H1 (cell line): ENCODE results near the gene ALDH5A1. TPM values are rescaled to one million over a fixed set of nuclear protein-coding genes. Genes with fewer than 3 reads are reported as not detected.

Experiments used
- CTCF ChIA-PET: fragments of 300-600 bp; sonication (Branson Sonifier 250); formaldehyde crosslinking; loops from one replicate; lab custom pipeline; 2021; ENCODE audit not compliant: partially characterized antibody; lab: Charles Lee
- POLR2A ChIA-PET: fragments of 300-600 bp; sonication (Branson Sonifier 250); formaldehyde crosslinking; loops from one replicate; lab custom pipeline; 2021; ENCODE audit warnings: inconsistent platforms; ENCODE audit not compliant: partially characterized antibody; lab: Charles Lee
- DNase-seq, 2 experiments: peaks; one replicate each; pipeline versions ENCODE4 v3.0.0 to v3.0.0-alpha.2; 2010 to 2022; ENCODE audit warnings: low spot score in 2 of 2, low read depth in 1 of 2, mixed read lengths in 1 of 2
- FAIRE-seq: peaks from 2 replicates; lab custom pipeline; 2011; peaks lifted over from hg19 to GRCh38; lab: Jason Lieb, UNC
- H2AFZ ChIP-seq: 2 replicates; pipeline ENCODE4 v1.8.1; 2012; ENCODE audit warnings: low read length, inconsistent platforms
- H2AK5ac ChIP-seq: 2 replicates; pipeline ENCODE4 v1.6.1; 2013; ENCODE audit warnings: low read depth, low read length
- H2BK120ac ChIP-seq: replicated peaks from 2 replicates; pipeline ENCODE3; 2013; ENCODE audit warnings: low read depth, low read length, inconsistent platforms
- H2BK12ac ChIP-seq: 2 replicates; pipeline ENCODE4 v1.6.1; 2013; ENCODE audit warnings: low read depth, low read length
- H2BK15ac ChIP-seq: 2 replicates; pipeline ENCODE4 v1.6.1; 2013; ENCODE audit warnings: low read length
- H2BK20ac ChIP-seq: 2 replicates; pipeline ENCODE4 v1.6.1; 2013; ENCODE audit warnings: low read length
- H2BK5ac ChIP-seq: 2 replicates; pipeline ENCODE4 v1.6.1; 2013; ENCODE audit warnings: low read depth, low read length
- H3K14ac ChIP-seq: 2 replicates; pipeline ENCODE4 v1.6.1; 2013; ENCODE audit warnings: inconsistent platforms; ENCODE audit not compliant: insufficient read length
- H3K18ac ChIP-seq: 2 replicates; pipeline ENCODE4 v1.6.1; 2013; ENCODE audit warnings: low read length; ENCODE audit errors: extremely low read depth
- H3K23ac ChIP-seq: 2 replicates; pipeline ENCODE4 v1.6.1; 2013; ENCODE audit warnings: inconsistent platforms; ENCODE audit not compliant: insufficient read length
- H3K23me2 ChIP-seq: 2 replicates; pipeline ENCODE4 v1.6.1; 2013; ENCODE audit warnings: low read depth, low read length
- H3K27ac ChIP-seq: 2 replicates; pipeline ENCODE4 v1.6.1; 2011; ENCODE audit warnings: low read depth, low read length, inconsistent platforms
- H3K27me3 ChIP-seq, 4 experiments: replicated peaks in 1 of 4; 1 replicate in 1 of 4; 2 replicates in 3 of 4; pipeline versions ENCODE4 v1.6.1 to v1.8.1; 2011 to 2013; ENCODE audit warnings: low read length in 3 of 4, mild to moderate bottlenecking in 3 of 4, inconsistent platforms in 2 of 4, mixed read lengths in 2 of 4, moderate library complexity in 1 of 4; ENCODE audit not compliant: control insufficient read depth in 3 of 4, insufficient read depth in 3 of 4; ENCODE audit errors: extremely low read depth in 1 of 4
- H3K36me3 ChIP-seq, 4 experiments: 2 replicates each; pipeline versions ENCODE4 v1.6.1 to v1.8.1; 2011 to 2013; ENCODE audit warnings: mild to moderate bottlenecking in 4 of 4, low read length in 3 of 4, moderate library complexity in 2 of 4, control low read depth in 1 of 4, inconsistent platforms in 1 of 4; ENCODE audit not compliant: insufficient read depth in 4 of 4, control insufficient read depth in 2 of 4
- H3K4ac ChIP-seq: replicated peaks from 2 replicates; pipeline ENCODE3; 2013; ENCODE audit warnings: low read length, low read depth, mixed read lengths, inconsistent platforms; ENCODE audit not compliant: insufficient read length
- H3K4me1 ChIP-seq, 4 experiments: replicated peaks in 1 of 4; 1 replicate in 1 of 4; 2 replicates in 3 of 4; pipeline versions ENCODE4 v1.6.1 to v1.8.1; 2011 to 2013; ENCODE audit warnings: low read length in 3 of 4, inconsistent platforms in 2 of 4, mixed read lengths in 1 of 4; ENCODE audit not compliant: insufficient read depth in 4 of 4, control insufficient read depth in 3 of 4
- H3K4me2 ChIP-seq, 2 experiments: 2 replicates each; pipeline versions ENCODE4 v1.6.1 to v1.8.1; 2011 to 2013; ENCODE audit warnings: low read depth in 2 of 2, low read length in 2 of 2, control low read depth in 1 of 2, inconsistent platforms in 1 of 2, mild to moderate bottlenecking in 1 of 2; ENCODE audit not compliant: insufficient read depth in 1 of 2
- H3K4me3 ChIP-seq, 4 experiments: fragments of 200-600, 300-600 bp in 1 of 4; sonication (generic), shearing (Covaris generic), sonication (Bioruptor Twin) in 1 of 4; 2 replicates each; pipeline versions ENCODE4 v1.5.1 to v1.8.1; 2011 to 2016; ENCODE audit warnings: low read length in 4 of 4, low read depth in 3 of 4, control low read depth in 2 of 4, inconsistent platforms in 2 of 4, mild to moderate bottlenecking in 2 of 4, mixed read lengths in 1 of 4, moderate library complexity in 1 of 4; ENCODE audit not compliant: insufficient read depth in 2 of 4; ENCODE audit errors: extremely low read depth in 1 of 4
- H3K56ac ChIP-seq: replicated peaks from 2 replicates; pipeline ENCODE3; 2013; ENCODE audit warnings: low read depth, mild to moderate bottlenecking, mixed read lengths, low read length, inconsistent platforms; ENCODE audit not compliant: insufficient read length
- H3K79me1 ChIP-seq: 2 replicates; pipeline ENCODE4 v1.6.1; 2013; ENCODE audit warnings: low read depth, low read length, control low read depth
- H3K79me2 ChIP-seq, 2 experiments: 2 replicates each; pipeline versions ENCODE4 v1.6.1 to v1.8.1; 2012 to 2013; ENCODE audit warnings: low read length in 2 of 2, mild to moderate bottlenecking in 2 of 2, inconsistent platforms in 1 of 2; ENCODE audit not compliant: insufficient read depth in 2 of 2, control insufficient read depth in 1 of 2
- H3K9ac ChIP-seq, 4 experiments: replicated peaks in 1 of 4; 1 replicate in 1 of 4; 2 replicates in 3 of 4; pipeline versions ENCODE4 v1.6.1 to v1.8.1; 2011 to 2013; ENCODE audit warnings: low read depth in 3 of 4, low read length in 3 of 4, control low read depth in 2 of 4, mild to moderate bottlenecking in 2 of 4, moderate library complexity in 2 of 4, inconsistent platforms in 1 of 4; ENCODE audit errors: extremely low read depth in 1 of 4
- H3K9me3 ChIP-seq, 2 experiments: 2 replicates each; pipeline versions ENCODE4 v1.6.1 to v1.8.1; 2012 to 2013; ENCODE audit warnings: mild to moderate bottlenecking in 2 of 2, moderate library complexity in 2 of 2, control low read depth in 1 of 2, inconsistent platforms in 1 of 2, low read depth in 1 of 2, low read length in 1 of 2, mixed read lengths in 1 of 2; ENCODE audit not compliant: insufficient read depth in 2 of 2
- H4K20me1 ChIP-seq, 2 experiments: replicated peaks in 1 of 2; 2 replicates each; pipeline versions ENCODE3 to v1.8.1; 2011 to 2013; ENCODE audit warnings: inconsistent platforms in 2 of 2, low read length in 2 of 2, mild to moderate bottlenecking in 1 of 2; ENCODE audit not compliant: insufficient read depth in 2 of 2, control insufficient read depth in 1 of 2
- H4K5ac ChIP-seq: 2 replicates; pipeline ENCODE4 v1.6.1; 2013; ENCODE audit warnings: low read length, low read depth, mixed read lengths, inconsistent platforms; ENCODE audit not compliant: insufficient read length
- H4K8ac ChIP-seq: 2 replicates; pipeline ENCODE4 v1.8.0; 2013; ENCODE audit warnings: mild to moderate bottlenecking, moderate library complexity, low read length, inconsistent platforms; ENCODE audit not compliant: insufficient read depth; ENCODE audit errors: extremely low read depth
- H4K91ac ChIP-seq: replicated peaks from 2 replicates; pipeline ENCODE3; 2013; ENCODE audit warnings: low read length, mixed read lengths, inconsistent platforms; ENCODE audit not compliant: insufficient read length
- CREB1 ChIP-seq: IDR thresholded peaks from 2 replicates; pipeline ENCODE4 v1.6.1; 2012; ENCODE audit warnings: inconsistent platforms
- FOSL1 ChIP-seq: IDR thresholded peaks from 2 replicates; pipeline ENCODE4 v1.6.1; 2011; ENCODE audit warnings: mild to moderate bottlenecking, low read depth, low read length, moderate library complexity; ENCODE audit not compliant: insufficient read depth
- GTF2F1 ChIP-seq: IDR thresholded peaks from 2 replicates; pipeline ENCODE4 v1.6.1; 2012; ENCODE audit warnings: low read depth, low read length, improper control_type of control experiment, borderline replicate concordance
- JUN ChIP-seq: IDR thresholded peaks from 2 replicates; pipeline ENCODE4 v1.6.1; 2011; ENCODE audit warnings: low read depth, mild to moderate bottlenecking, improper control_type of control experiment, low read length
- KDM1A ChIP-seq: fragments of 200-600, 300-600 bp; sonication (generic); IDR thresholded peaks from 2 replicates; pipeline ENCODE4 v1.7.1; 2016; ENCODE audit warnings: mild to moderate bottlenecking, low read length, borderline replicate concordance
- KDM5A ChIP-seq: fragments of 200-600 bp; IDR thresholded peaks from 2 replicates; pipeline ENCODE4 v1.7.1; 2012; ENCODE audit warnings: mild to moderate bottlenecking, low read length, inconsistent platforms, mixed read lengths
- MAX ChIP-seq: IDR thresholded peaks from 2 replicates; pipeline ENCODE4 v1.6.1; 2012; ENCODE audit warnings: inconsistent platforms
- NANOG ChIP-seq: IDR thresholded peaks from 2 replicates; pipeline ENCODE4 v1.6.1; 2011; ENCODE audit warnings: low read length, low read depth, mild to moderate bottlenecking, inconsistent platforms; ENCODE audit not compliant: insufficient read depth, poor library complexity, severe bottlenecking
- NRF1 ChIP-seq: IDR thresholded peaks from 2 replicates; pipeline ENCODE4 v1.6.1; 2011; ENCODE audit warnings: mild to moderate bottlenecking, low read depth, low read length, improper control_type of control experiment
- SIN3A ChIP-seq, 2 experiments: IDR thresholded peaks in 1 of 2; conservative IDR thresholded peaks in 1 of 2; 2 replicates each; pipeline ENCODE4 v1.6.1; 2011 to 2012; ENCODE audit warnings: low read length in 2 of 2, improper control_type of control experiment in 1 of 2, low read depth in 1 of 2, mild to moderate bottlenecking in 1 of 2
- SIRT6 ChIP-seq: IDR thresholded peaks from one replicate; pipeline ENCODE4 v1.7.1; 2012; ENCODE audit warnings: low read length, inconsistent platforms
- SIX5 ChIP-seq: IDR thresholded peaks from 2 replicates; pipeline ENCODE4 v1.6.1; 2011; ENCODE audit warnings: mild to moderate bottlenecking, low read depth, low read length
- SP1 ChIP-seq: IDR thresholded peaks from 2 replicates; pipeline ENCODE4 v1.6.1; 2011; ENCODE audit warnings: low read depth, low read length
- SP2 ChIP-seq: IDR thresholded peaks from 2 replicates; pipeline ENCODE4 v1.6.1; 2012; ENCODE audit warnings: mild to moderate bottlenecking, low read length, inconsistent platforms
- TAF1 ChIP-seq: IDR thresholded peaks from 2 replicates; pipeline ENCODE4 v1.6.1; 2011; ENCODE audit warnings: mild to moderate bottlenecking, low read depth, low read length
- WGBS, 2 experiments: shearing (Covaris generic) in 1 of 2; methylation state at CpG; one replicate each; pipeline versions ENCODE4 v1.1.6 to v1.1.7; 2013 to 2015; ENCODE audit warnings: low lambda C conversion rate in 2 of 2, mixed read lengths in 2 of 2, inconsistent platforms in 1 of 2, low coverage in 1 of 2, missing lambda C conversion rate in 1 of 2; ENCODE audit not compliant: insufficient replicate concordance in 2 of 2, insufficient coverage in 1 of 2, insufficient read length in 1 of 2; ENCODE audit errors: extremely low coverage in 1 of 2, missing lambda C conversion rate in 1 of 2; 5-methylcytosine and 5-hydroxymethylcytosine counted together
- polyA plus RNA-seq, 7 experiments: library from polyadenylated mRNA; depleted of rRNA in 3 of 7; stranded (reverse) in 5 of 7; unstranded in 2 of 7; fragments of >200 nt in 5 of 7; fragments of 200-250 nt in 2 of 7; gene quantifications; 1 replicate in 5 of 7; 2 replicates in 1 of 7; 4 replicates in 1 of 7; pipeline versions ENCODE4 v1.2.1 to v1.2.3, GENCODE V29; 2011 to 2013; ENCODE audit warnings: missing spikeins in 2 of 7, mixed read lengths in 2 of 7
- total RNA-seq: library from RNA; stranded (reverse); fragmentation: NEBNext Ultra II Directional; extraction: Animal tissue kit (Norgen Biotek cat#: 25700); gene quantifications from 2 replicates; pipeline ENCODE4 v1.2.1, GENCODE V29; 2021

Gene ALDH5A1
- total and polyA plus RNA-seq, 2 of the 8 experiments (the other 6 are each of a cell fraction or from before 2014, with no cell fraction given), result 1.5 to 2.4 TPM

GRCh38 chr6:24543683-24544082 lies 48.9 kb downstream of the ALDH5A1 start:
- Histone ChIP-seq H2BK20ac (no peak overlapping the region), H3K4me2 (no peak overlapping the region), H4K8ac (no peak overlapping the region), H3K9ac (no peak overlapping the region), H2AK5ac (no peak overlapping the region), H2BK15ac (no peak overlapping the region), H4K20me1 (no peaks in the 10 kb centered on the region), H2BK5ac (no peak overlapping the region), H3K36me3 (no peaks in the 10 kb centered on the region), H3K27me3 (no peaks in the 10 kb centered on the region), H3K79me2 (no peaks in the 10 kb centered on the region), H3K4me3 (no peak overlapping the region), H3K14ac (no peak overlapping the region), H3K23ac (no peak overlapping the region), H3K23me2 (no peaks in the 10 kb centered on the region), H2BK120ac (no peak overlapping the region), H3K56ac (no peak overlapping the region), H3K4me1 (no peaks in the 10 kb centered on the region), H4K5ac (no peak overlapping the region), H3K4ac (no peak overlapping the region), H2BK12ac (no peak overlapping the region), H3K9me3 (no peaks in the 10 kb centered on the region), H3K18ac (no peak overlapping the region), H3K79me1 (no peaks in the 10 kb centered on the region), H2AFZ (no peak overlapping the region), H4K91ac (no peak overlapping the region), H3K27ac (no peak overlapping the region)
- POLR2A ChIA-PET, result no interaction called here
- CTCF ChIA-PET, result interaction anchor here (1.1 to 2.4 kb wide), 4 partner anchors 19 to 474 kb away, joined by 3 to 13 read pairs (median 6); no protein-coding TSS in a partner anchor
- 87% methylated on average over 4 of the region's 4 CpGs; no CpG with 5 or more reads in 1 of the 2 experiments for WGBS, 2 experiments
- no peak for FAIRE-seq
- no peak for DNase-seq
- no peak for TF ChIP-seq SIN3A (conservative IDR thresholded peaks at IDR 0.05 in 1 of 2, IDR thresholded peaks at IDR 0.05 in 1 of 2; ENCODE audit: low read depth in 1 of 2, low read length in 2 of 2)
- no peak for TF ChIP-seq SP1
- no peak for TF ChIP-seq NRF1
- no peak for TF ChIP-seq JUN
- TF ChIP-seq SIX5, result no peak
- TF ChIP-seq CREB1, result no peak
- TF ChIP-seq SP2, result no peak
- no peak for TF ChIP-seq KDM5A
- TF ChIP-seq SIRT6, result no peak
- no peak for TF ChIP-seq NANOG
- no peak for TF ChIP-seq KDM1A
- no peak for TF ChIP-seq GTF2F1
- TF ChIP-seq MAX, result no peak
- TF ChIP-seq TAF1, result no peak
- no peak for TF ChIP-seq FOSL1
